ENCODE measurements around the gene ANK2. TPM values are rescaled to one million over a fixed set of nuclear protein-coding genes. Genes with fewer than 3 reads are reported as not detected.

Gene ANK2
- total RNA-seq, 1 experiment from 2014 or later = 5.6 TPM

DNA sequence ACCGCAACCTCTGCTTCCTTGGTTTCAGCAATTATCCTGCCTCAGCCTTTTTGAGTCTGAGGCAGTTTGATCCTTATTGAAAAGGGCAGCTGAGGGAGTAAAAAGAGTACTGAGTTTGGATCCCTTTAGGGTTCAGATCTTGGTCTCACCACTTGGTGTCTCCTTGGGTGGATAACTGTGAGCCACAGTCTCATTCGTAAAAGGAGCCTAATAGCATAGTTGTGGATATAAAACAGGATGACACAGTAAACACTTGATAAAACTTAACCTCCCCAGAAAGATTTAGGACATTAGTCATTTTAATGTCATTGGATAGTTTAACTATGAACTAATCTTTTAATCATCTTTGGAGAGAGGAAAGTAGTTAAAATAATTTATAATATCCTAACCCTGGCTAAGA, 173.0 kb downstream of the ANK2 start:
- Histone ChIP-seq H3K4me2 (ENCODE audit: low read length) (no peak overlapping the region), H4K20me1 (ENCODE audit: insufficient read depth) (no peaks in the 10 kb centered on the region), H3K9me2 (ENCODE audit: insufficient read depth) (no peaks in the 10 kb centered on the region), H3K9me3 (ENCODE audit: control insufficient read depth in 1 of 2, insufficient read depth in 1 of 2, low read depth in 1 of 2, low read length in 2 of 2) (no peaks in the 10 kb centered on the region), H3K9ac (ENCODE audit: low read length) (no peak overlapping the region), H3K4me3 (replicated peaks in 1 of 2; ENCODE audit: low read depth in 1 of 2, low read length in 2 of 2) (no peak overlapping the region), H3K27me3 (ENCODE audit: insufficient read depth, low read length) (no peaks in the 10 kb centered on the region), H3K4me1 (ENCODE audit: control insufficient read depth in 1 of 2, insufficient read depth in 2 of 2, low read length in 2 of 2) (no peaks in the 10 kb centered on the region), H3K79me2 (ENCODE audit: insufficient read depth, low read length) (no peaks in the 10 kb centered on the region), H3K36me3 (ENCODE audit: control insufficient read depth in 1 of 2, insufficient read depth in 2 of 2, low read length in 2 of 2) (no peaks in the 10 kb centered on the region), H2AFZ (ENCODE audit: low read depth, low read length, poor library complexity, severe bottlenecking) (no peak overlapping the region), H3K27ac (ENCODE audit: low read depth, low read length) (no peak overlapping the region)
- TF ChIP-seq SRF (IDR thresholded peaks at IDR 0.05; ENCODE audit: low read depth) (no peak), JUND (IDR thresholded peaks at IDR 0.05) (no peak), TCF7L2 (IDR thresholded peaks at IDR 0.05; ENCODE audit: borderline replicate concordance, extremely low read depth, insufficient read depth, insufficient read length) (no peak), ZFX (IDR thresholded peaks at IDR 0.05) (no peak)
- ChIA-PET RAD21 (ENCODE audit: low non-redundant PET in 1 of 2, low total read pairs in 2 of 2, uncharacterized antibody in 2 of 2, unreplicated experiment in 2 of 2) (no interaction called here), POLR2A (no interaction called here), CTCF (no interaction called here)
- ATAC-seq (peak; percentile 52; the same call in 1 of the 2 replicates), DNase-seq (ENCODE audit: low read depth, low spot score) (no peak)
- intact Hi-C loops (cut with micrococcal nuclease) = no loop called here
- no TSS peak for BruUV-seq (replicated peaks)

DNA sequence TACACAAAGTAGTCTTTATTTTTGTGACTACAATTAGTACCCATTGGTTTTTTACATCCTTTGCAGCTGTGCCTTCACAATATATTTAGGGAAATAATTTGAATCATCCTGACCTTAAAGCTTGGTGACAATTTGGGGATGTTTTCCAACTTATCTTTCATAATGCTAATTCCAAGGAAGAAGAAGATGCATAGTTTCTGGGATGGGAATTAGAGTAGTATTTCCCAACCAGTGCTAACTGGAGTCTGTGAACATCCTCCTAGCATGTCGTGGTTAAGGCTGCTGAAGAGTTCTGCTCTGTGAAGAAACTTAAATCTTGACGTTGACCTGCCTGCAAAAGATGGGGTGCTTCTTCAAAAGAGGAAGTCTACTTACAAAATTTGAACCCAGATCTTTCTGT, 173.5 kb downstream of the ANK2 start:
- H3K9me2 ChIP-seq (ENCODE audit: insufficient read depth) = no peaks in the 10 kb centered on the region
- intact Hi-C loops (cut with micrococcal nuclease) = no loop called here
- H3K36me3 ChIP-seq (ENCODE audit: control insufficient read depth in 1 of 2, insufficient read depth in 2 of 2, low read length in 2 of 2) = no peaks in the 10 kb centered on the region
- DNase-seq (ENCODE audit: low read depth, low spot score) = no peak
- H3K27ac ChIP-seq (ENCODE audit: low read depth, low read length) = no peak overlapping the region
- H3K9me3 ChIP-seq (ENCODE audit: control insufficient read depth in 1 of 2, insufficient read depth in 1 of 2, low read depth in 1 of 2, low read length in 2 of 2) = no peaks in the 10 kb centered on the region
- H3K4me2 ChIP-seq (ENCODE audit: low read length) = no peak overlapping the region
- POLR2A ChIA-PET = no interaction called here
- no peaks in the 10 kb centered on the region for H4K20me1 ChIP-seq (ENCODE audit: insufficient read depth)
- no peak overlapping the region for H2AFZ ChIP-seq (ENCODE audit: low read depth, low read length, poor library complexity, severe bottlenecking)
- RAD21 ChIA-PET (ENCODE audit: low non-redundant PET in 1 of 2, low total read pairs in 2 of 2, uncharacterized antibody in 2 of 2, unreplicated experiment in 2 of 2) = no interaction called here
- H3K79me2 ChIP-seq (ENCODE audit: insufficient read depth, low read length) = no peaks in the 10 kb centered on the region
- no peak overlapping the region for H3K4me3 ChIP-seq (replicated peaks in 1 of 2; ENCODE audit: low read depth in 1 of 2, low read length in 2 of 2)
- TF ChIP-seq ZNF274 (IDR thresholded peaks at IDR 0.05; ENCODE audit: low read depth, low read length) (no peak), SRF (IDR thresholded peaks at IDR 0.05; ENCODE audit: low read depth) (no peak), ZFX (IDR thresholded peaks at IDR 0.05) (no peak), EZH2 (IDR thresholded peaks at IDR 0.05) (no peak)
- CTCF ChIA-PET = no interaction called here
- H3K9ac ChIP-seq (ENCODE audit: low read length) = no peak overlapping the region
- no peaks in the 10 kb centered on the region for H3K4me1 ChIP-seq (ENCODE audit: control insufficient read depth in 1 of 2, insufficient read depth in 2 of 2, low read length in 2 of 2)
- H3K27me3 ChIP-seq (ENCODE audit: insufficient read depth, low read length) = no peaks in the 10 kb centered on the region
- ATAC-seq = no peak
- BruUV-seq (replicated peaks) = no TSS peak
